ENCODE measurements around the gene TBCCD1.

Gene TBCCD1

GRCh38 chr3:186600896-186601295 is 33.8 kb upstream of the TBCCD1 start:
- H3K9ac ChIP-seq (ENCODE audit: low read length) = no peak overlapping the region
- WGBS = 81% methylated on average over 3 of the region's 3 CpGs
- no peaks in the 10 kb centered on the region for H3K36me3 ChIP-seq (ENCODE audit: control insufficient read depth in 1 of 2, insufficient read depth in 2 of 2, low read depth in 1 of 2, low read length in 2 of 2)
- H3K23ac ChIP-seq (ENCODE audit: low read length in 2 of 2) = no peak overlapping the region
- no peak overlapping the region for H2BK15ac ChIP-seq (ENCODE audit: low read depth, poor library complexity, severe bottlenecking)
- no peak overlapping the region for H3K4me3 ChIP-seq (ENCODE audit: insufficient read depth in 1 of 2, low read depth in 1 of 2, low read length in 2 of 2)
- H3K27me3 ChIP-seq (ENCODE audit: control insufficient read depth in 1 of 2, insufficient read depth in 1 of 2, low read length in 2 of 2) = peaks cover 5 to 28% of the 10 kb centered on the region in 2 experiments
- H3K4ac ChIP-seq (ENCODE audit: low read depth in 1 of 2, low read length in 2 of 2) = no peak overlapping the region
- H2BK5ac ChIP-seq (ENCODE audit: low read depth, low read length, poor library complexity, severe bottlenecking) = no peak overlapping the region
- no peak overlapping the region for H4K8ac ChIP-seq (ENCODE audit: low read length)
- no peak overlapping the region for H2BK12ac ChIP-seq (ENCODE audit: low read length in 2 of 2)
- no peak for DNase-seq
- H2AFZ ChIP-seq (ENCODE audit: low read depth, low read length) = no peak overlapping the region
- no peak overlapping the region for H3K18ac ChIP-seq (ENCODE audit: low read depth in 1 of 2, low read length in 2 of 2)
- H3K14ac ChIP-seq (ENCODE audit: low read length in 2 of 2) = no peak overlapping the region
- H3K79me1 ChIP-seq (replicated peaks; ENCODE audit: low read length, poor library complexity, severe bottlenecking) = no peaks in the 10 kb centered on the region
- no peak overlapping the region for H3K27ac ChIP-seq (ENCODE audit: low read length, poor library complexity, severe bottlenecking)
- no peaks in the 10 kb centered on the region for H3K9me3 ChIP-seq (ENCODE audit: control insufficient read depth, low read length)
- H2AK5ac ChIP-seq (ENCODE audit: low read length, severe bottlenecking) = no peak overlapping the region
- no peak overlapping the region for H4K91ac ChIP-seq (ENCODE audit: low read length)
- no peak overlapping the region for H3K4me2 ChIP-seq (ENCODE audit: low read length, poor library complexity, severe bottlenecking)
- H3K4me1 ChIP-seq (ENCODE audit: control insufficient read depth, insufficient read depth, low read depth, low read length) = peaks cover 12% of the 10 kb centered on the region
- no peak overlapping the region for H2BK120ac ChIP-seq (ENCODE audit: low read depth, low read length)

- H3K4me3 ChIP-seq (ENCODE audit: insufficient read depth in 1 of 2, low read depth in 1 of 2, low read length in 2 of 2) = no peak overlapping the region
- no peak overlapping the region for H3K23ac ChIP-seq (ENCODE audit: low read length in 2 of 2)
- H3K79me1 ChIP-seq (replicated peaks; ENCODE audit: low read length, poor library complexity, severe bottlenecking) = no peaks in the 10 kb centered on the region
- no peak overlapping the region for H4K91ac ChIP-seq (ENCODE audit: low read length)
- no peak overlapping the region for H3K14ac ChIP-seq (ENCODE audit: low read length in 2 of 2)
- no peak overlapping the region for H3K18ac ChIP-seq (ENCODE audit: low read depth in 1 of 2, low read length in 2 of 2)
- no peak overlapping the region for H3K4me2 ChIP-seq (ENCODE audit: low read length, poor library complexity, severe bottlenecking)
- no peak overlapping the region for H3K9ac ChIP-seq (ENCODE audit: low read length)
- H3K4ac ChIP-seq (ENCODE audit: low read depth in 1 of 2, low read length in 2 of 2) = no peak overlapping the region
- no peak for DNase-seq
- peaks cover 12% of the 10 kb centered on the region for H3K4me1 ChIP-seq (ENCODE audit: control insufficient read depth, insufficient read depth, low read depth, low read length)
- H2AK5ac ChIP-seq (ENCODE audit: low read length, severe bottlenecking) = no peak overlapping the region
- H3K9me3 ChIP-seq (ENCODE audit: control insufficient read depth, low read length) = no peaks in the 10 kb centered on the region
- no peak overlapping the region for H3K27ac ChIP-seq (ENCODE audit: low read length, poor library complexity, severe bottlenecking)
- no peak overlapping the region for H2BK15ac ChIP-seq (ENCODE audit: low read depth, poor library complexity, severe bottlenecking)
- H2BK5ac ChIP-seq (ENCODE audit: low read depth, low read length, poor library complexity, severe bottlenecking) = no peak overlapping the region
- WGBS = 76% methylated on average over 2 of the region's 2 CpGs
- no peaks in the 10 kb centered on the region for H3K36me3 ChIP-seq (ENCODE audit: control insufficient read depth in 1 of 2, insufficient read depth in 2 of 2, low read depth in 1 of 2, low read length in 2 of 2)
- no peak overlapping the region for H2AFZ ChIP-seq (ENCODE audit: low read depth, low read length)
- no peak overlapping the region for H2BK120ac ChIP-seq (ENCODE audit: low read depth, low read length)
- H4K8ac ChIP-seq (ENCODE audit: low read length) = no peak overlapping the region
- H2BK12ac ChIP-seq (ENCODE audit: low read length in 2 of 2) = no peak overlapping the region
- peaks cover 3 to 24% of the 10 kb centered on the region in 2 experiments for H3K27me3 ChIP-seq (ENCODE audit: control insufficient read depth in 1 of 2, insufficient read depth in 1 of 2, low read length in 2 of 2)
These were observed 32.6 kb upstream of the TBCCD1 start for GRCh38 chr3:186599785-186600166.

- H3K4me2 ChIP-seq (ENCODE audit: low read length, poor library complexity, severe bottlenecking) = no peak overlapping the region
- no peak for DNase-seq
- H3K18ac ChIP-seq (ENCODE audit: low read depth in 1 of 2, low read length in 2 of 2) = no peak overlapping the region
- peaks cover 0 to 18% of the 10 kb centered on the region in 2 experiments for H3K27me3 ChIP-seq (ENCODE audit: control insufficient read depth in 1 of 2, insufficient read depth in 1 of 2, low read length in 2 of 2)
- H3K36me3 ChIP-seq (ENCODE audit: control insufficient read depth in 1 of 2, insufficient read depth in 2 of 2, low read depth in 1 of 2, low read length in 2 of 2) = no peaks in the 10 kb centered on the region
- no peak overlapping the region for H2AK5ac ChIP-seq (ENCODE audit: low read length, severe bottlenecking)
- no peak overlapping the region for H2AFZ ChIP-seq (ENCODE audit: low read depth, low read length)
- 81% methylated on average over 11 of the region's 12 CpGs for WGBS
- H2BK120ac ChIP-seq (ENCODE audit: low read depth, low read length) = no peak overlapping the region
- H3K4ac ChIP-seq (ENCODE audit: low read depth in 1 of 2, low read length in 2 of 2) = no peak overlapping the region
- H3K9me3 ChIP-seq (ENCODE audit: control insufficient read depth, low read length) = no peaks in the 10 kb centered on the region
- no peak overlapping the region for H2BK5ac ChIP-seq (ENCODE audit: low read depth, low read length, poor library complexity, severe bottlenecking)
- no peak overlapping the region for H3K27ac ChIP-seq (ENCODE audit: low read length, poor library complexity, severe bottlenecking)
- no peak overlapping the region for H3K9ac ChIP-seq (ENCODE audit: low read length)
- H3K14ac ChIP-seq (ENCODE audit: low read length in 2 of 2) = no peak overlapping the region
- no peak overlapping the region for H4K91ac ChIP-seq (ENCODE audit: low read length)
- no peak overlapping the region for H2BK12ac ChIP-seq (ENCODE audit: low read length in 2 of 2)
- H3K4me1 ChIP-seq (ENCODE audit: control insufficient read depth, insufficient read depth, low read depth, low read length) = peaks cover 12% of the 10 kb centered on the region
- H3K79me1 ChIP-seq (replicated peaks; ENCODE audit: low read length, poor library complexity, severe bottlenecking) = no peaks in the 10 kb centered on the region
- H4K8ac ChIP-seq (ENCODE audit: low read length) = no peak overlapping the region
- no peak overlapping the region for H2BK15ac ChIP-seq (ENCODE audit: low read depth, poor library complexity, severe bottlenecking)
- no peak overlapping the region for H3K23ac ChIP-seq (ENCODE audit: low read length in 2 of 2)
- H3K4me3 ChIP-seq (ENCODE audit: insufficient read depth in 1 of 2, low read depth in 1 of 2, low read length in 2 of 2) = no peak overlapping the region
These were observed 32.1 kb upstream of the TBCCD1 start for GRCh38 chr3:186599142-186599784.

GRCh38 chr3:186598794-186599141 is 31.6 kb upstream of the TBCCD1 start:
- DNase-seq = no peak
- Histone ChIP-seq H3K9ac (ENCODE audit: low read length) (no peak overlapping the region), H2AFZ (ENCODE audit: low read depth, low read length) (no peak overlapping the region), H2BK12ac (ENCODE audit: low read length in 2 of 2) (no peak overlapping the region), H3K79me1 (replicated peaks; ENCODE audit: low read length, poor library complexity, severe bottlenecking) (no peaks in the 10 kb centered on the region), H3K14ac (ENCODE audit: low read length in 2 of 2) (no peak overlapping the region), H3K27ac (ENCODE audit: low read length, poor library complexity, severe bottlenecking) (no peak overlapping the region), H3K9me3 (ENCODE audit: control insufficient read depth, low read length) (no peaks in the 10 kb centered on the region), H4K8ac (ENCODE audit: low read length) (no peak overlapping the region), H3K4me3 (ENCODE audit: insufficient read depth in 1 of 2, low read depth in 1 of 2, low read length in 2 of 2) (no peak overlapping the region), H2BK5ac (ENCODE audit: low read depth, low read length, poor library complexity, severe bottlenecking) (no peak overlapping the region), H2BK120ac (ENCODE audit: low read depth, low read length) (no peak overlapping the region), H3K4me2 (ENCODE audit: low read length, poor library complexity, severe bottlenecking) (no peak overlapping the region), H3K36me3 (ENCODE audit: control insufficient read depth in 1 of 2, insufficient read depth in 2 of 2, low read depth in 1 of 2, low read length in 2 of 2) (no peaks in the 10 kb centered on the region), H3K4ac (ENCODE audit: low read depth in 1 of 2, low read length in 2 of 2) (no peak overlapping the region), H3K18ac (ENCODE audit: low read depth in 1 of 2, low read length in 2 of 2) (no peak overlapping the region), H2BK15ac (ENCODE audit: low read depth, poor library complexity, severe bottlenecking) (no peak overlapping the region), H3K4me1 (ENCODE audit: control insufficient read depth, insufficient read depth, low read depth, low read length) (peaks cover 12% of the 10 kb centered on the region), H2AK5ac (ENCODE audit: low read length, severe bottlenecking) (no peak overlapping the region), H3K23ac (ENCODE audit: low read length in 2 of 2) (no peak overlapping the region), H4K91ac (ENCODE audit: low read length) (no peak overlapping the region), H3K27me3 (ENCODE audit: control insufficient read depth in 1 of 2, insufficient read depth in 1 of 2, low read length in 2 of 2) (peaks cover 0 to 13% of the 10 kb centered on the region in 2 experiments)
- 96% methylated on average over 3 of the region's 4 CpGs for WGBS
